AG04449 (cell line): ENCODE results near the gene MAPRE3.

Experiments used
- CTCF ChIA-PET: fragments of 350-600 bp; formaldehyde crosslinking; extraction: SDS; loops from one replicate; lab custom pipeline; 2021; ENCODE audit warnings: antibody characterized with exemption; lab: Yijun Ruan, JAX
- POLR2A ChIA-PET: fragments of 400-600, 350-600 bp; formaldehyde crosslinking; extraction: SDS; loops from one replicate; lab custom pipeline; 2020; ENCODE audit warnings: antibody characterized with exemption, inconsistent platforms; lab: Yijun Ruan, JAX
- DNase-seq: peaks from one replicate; pipeline ENCODE4 v3.0.0-alpha.2; 2010; ENCODE audit warnings: low read depth, low spot score
- H3K4me3 ChIP-seq: 2 replicates; pipeline ENCODE4 v1.5.1; 2011; ENCODE audit warnings: low read depth, mild to moderate bottlenecking, control low read depth, low read length
- TF ChIP-seq, protein P1 (sequence below): IDR thresholded peaks from one replicate; pipeline ENCODE4 v1.5.1; 2011; ENCODE audit warnings: mild to moderate bottlenecking, moderate library complexity, low read length, control low read depth, inconsistent platforms; ENCODE audit not compliant: insufficient read depth; ENCODE audit errors: missing control alignments

Gene MAPRE3

DNA sequence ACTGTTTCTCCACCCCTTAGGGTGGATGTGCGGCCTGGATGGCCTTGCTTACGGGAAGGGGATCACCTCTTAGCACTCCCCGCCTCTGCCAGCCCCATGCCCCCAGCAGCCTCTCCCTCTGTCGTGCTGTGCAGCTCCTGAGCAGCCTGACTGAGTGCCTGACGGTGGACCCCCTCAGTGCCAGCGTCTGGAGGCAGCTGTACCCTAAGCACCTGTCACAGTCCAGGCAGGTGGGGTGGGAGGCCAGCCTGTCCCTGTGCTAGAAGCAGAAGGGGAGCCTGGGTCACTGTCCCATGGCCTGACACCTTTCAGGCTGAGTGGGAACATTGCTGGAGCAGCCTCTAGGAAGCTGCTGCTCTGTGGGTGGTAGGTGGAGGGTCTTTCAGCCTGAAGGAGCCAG lies 67.6 kb downstream of the MAPRE3 start:
- no peak overlapping the region for H3K4me3 ChIP-seq
- POLR2A ChIA-PET, result interaction anchor here (1.7 kb wide), 1 partner anchor 9 kb away, joined by 6 read pairs; no protein-coding TSS in a partner anchor
- TF ChIP-seq, protein P1, sequence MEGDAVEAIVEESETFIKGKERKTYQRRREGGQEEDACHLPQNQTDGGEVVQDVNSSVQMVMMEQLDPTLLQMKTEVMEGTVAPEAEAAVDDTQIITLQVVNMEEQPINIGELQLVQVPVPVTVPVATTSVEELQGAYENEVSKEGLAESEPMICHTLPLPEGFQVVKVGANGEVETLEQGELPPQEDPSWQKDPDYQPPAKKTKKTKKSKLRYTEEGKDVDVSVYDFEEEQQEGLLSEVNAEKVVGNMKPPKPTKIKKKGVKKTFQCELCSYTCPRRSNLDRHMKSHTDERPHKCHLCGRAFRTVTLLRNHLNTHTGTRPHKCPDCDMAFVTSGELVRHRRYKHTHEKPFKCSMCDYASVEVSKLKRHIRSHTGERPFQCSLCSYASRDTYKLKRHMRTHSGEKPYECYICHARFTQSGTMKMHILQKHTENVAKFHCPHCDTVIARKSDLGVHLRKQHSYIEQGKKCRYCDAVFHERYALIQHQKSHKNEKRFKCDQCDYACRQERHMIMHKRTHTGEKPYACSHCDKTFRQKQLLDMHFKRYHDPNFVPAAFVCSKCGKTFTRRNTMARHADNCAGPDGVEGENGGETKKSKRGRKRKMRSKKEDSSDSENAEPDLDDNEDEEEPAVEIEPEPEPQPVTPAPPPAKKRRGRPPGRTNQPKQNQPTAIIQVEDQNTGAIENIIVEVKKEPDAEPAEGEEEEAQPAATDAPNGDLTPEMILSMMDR, result no peak
- no peak for DNase-seq
- CTCF ChIA-PET, result interaction anchor here (0.8 to 1.2 kb wide), 3 partner anchors 11 to 22 kb away, joined by 3 to 5 read pairs (median 4); no protein-coding TSS in a partner anchor

- POLR2A ChIA-PET, result interaction anchor here (3.4 kb wide), 1 partner anchor 12 kb away, joined by 13 read pairs; the partner anchor contains the start of gene AGBL5
- H3K4me3 ChIP-seq, result no peak overlapping the region
- DNase-seq, result no peak
- TF ChIP-seq, protein P1, result no peak
- CTCF ChIA-PET, result interaction anchor here (1.0 to 1.5 kb wide), 4 partner anchors 20 to 76 kb away, joined by 3 to 5 read pairs (median 4); no protein-coding TSS in a partner anchor
These were observed 68.3 kb downstream of the MAPRE3 start for GRCh38 chr2:27038631-27039339.

GRCh38 chr2:27039426-27039825 lies 69.0 kb downstream of the MAPRE3 start:
- TF ChIP-seq, protein P1, result no peak
- POLR2A ChIA-PET, result interaction anchor here (3.4 kb wide), 1 partner anchor 11 kb away, joined by 13 read pairs; the partner anchor contains the start of gene AGBL5
- H3K4me3 ChIP-seq, result no peak overlapping the region
- no peak for DNase-seq
- CTCF ChIA-PET, result interaction anchor here (1.0 to 1.8 kb wide), 5 partner anchors 10 to 77 kb away, joined by 3 to 6 read pairs (median 3); no protein-coding TSS in a partner anchor

- no peak overlapping the region for H3K4me3 ChIP-seq
- TF ChIP-seq, protein P1, result no peak
- POLR2A ChIA-PET, result interaction anchor here (0.7 to 3.4 kb wide), 2 partner anchors 11 to 39 kb away, joined by 3 to 13 read pairs; partner anchors contain the start of gene AGBL5
- CTCF ChIA-PET, result interaction anchor here (1.0 to 1.8 kb wide), 4 partner anchors 10 to 77 kb away, joined by 3 to 6 read pairs (median 4); no protein-coding TSS in a partner anchor
- DNase-seq, result no peak
These were observed 69.4 kb downstream of the MAPRE3 start for GRCh38 chr2:27039871-27040270.

DNA sequence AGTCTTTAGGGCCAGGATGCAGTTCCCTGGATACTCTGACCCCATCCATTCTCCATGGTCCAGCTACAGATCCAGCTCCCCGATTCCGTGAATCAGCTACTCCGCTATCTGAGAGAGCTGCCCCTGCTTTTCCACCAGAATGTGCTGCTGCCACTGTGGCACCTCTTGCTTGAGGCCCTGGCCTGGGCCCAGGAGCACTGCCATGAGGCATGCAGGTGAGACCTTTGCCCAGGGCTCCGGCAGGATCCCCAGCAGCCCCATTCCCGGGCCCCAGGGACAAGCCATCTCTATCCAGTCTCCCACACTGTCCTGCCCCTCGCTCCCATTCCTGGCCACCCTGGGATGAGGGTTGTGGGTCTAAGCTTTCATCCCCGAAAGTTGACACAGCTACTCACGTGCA lies 69.8 kb downstream of the MAPRE3 start:
- DNase-seq, result no peak
- POLR2A ChIA-PET, result interaction anchor here (0.7 to 3.4 kb wide), 2 partner anchors 10 to 39 kb away, joined by 3 to 13 read pairs; partner anchors contain the start of gene AGBL5
- CTCF ChIA-PET, result interaction anchor here (1.0 to 1.8 kb wide), 3 partner anchors 9 to 24 kb away, joined by 3 to 6 read pairs (median 3); no protein-coding TSS in a partner anchor
- H3K4me3 ChIP-seq, result no peak overlapping the region
- TF ChIP-seq, protein P1, result no peak

GRCh38 chr2:27041752-27042151 lies 71.3 kb downstream of the MAPRE3 start:
- no peak overlapping the region for H3K4me3 ChIP-seq
- TF ChIP-seq, protein P1, result no peak
- DNase-seq, result no peak
- POLR2A ChIA-PET, result interaction anchor here (3.4 kb wide), 1 partner anchor 9 kb away, joined by 13 read pairs; the partner anchor contains the start of gene AGBL5
- CTCF ChIA-PET, result interaction anchor here (1.4 kb wide), 1 partner anchor 9 kb away, joined by 5 read pairs; the partner anchor contains the start of gene TMEM214
